ENCODE data around the gene ELOVL1. TPM values are rescaled to one million over a fixed set of nuclear protein-coding genes. Genes with fewer than 3 reads are reported as not detected.

ELOVL1 gene
- total RNA-seq, 2 experiments from 2014 or later, result 51.3 to 53.7 TPM

- no peak for ATAC-seq (ENCODE audit: low read depth)
- no peak overlapping the region for H3K27ac Mint-ChIP-seq
- POLR2A ChIA-PET, result no interaction called here
Observed at GRCh38 chr1:43392702-43393101, 24.9 kb upstream of the ELOVL1 start.

GRCh38 chr1:43389326-43390313, 21.8 kb upstream of the ELOVL1 start, which contains the start of the genes MED8 and SZT2:
MED8 (minus strand) TSS chr1:43389800; CDS start chr1:43389764, 36 bp downstream.
SZT2 (plus strand) TSS chr1:43389899; CDS start chr1:43389969, 70 bp downstream.
- peak within 1 kb of the TSS; percentile 95 for H3K4me3 Mint-ChIP-seq
- peak; percentile 91 for ATAC-seq (ENCODE audit: low read depth)
- POLR2A ChIA-PET, result interaction anchor here (0.5 to 3.6 kb wide), 10 partner anchors 12 to 256 kb away, joined by 3 to 47 read pairs (median 3); partner anchors contain the start of genes CDC20, ELOVL1 and HYI
- DNase-seq, result peak; percentile 87
- peaks cover 23% of the 10 kb centered on the region for H3K4me1 Mint-ChIP-seq
- H3K36me3 Mint-ChIP-seq, result peaks cover 7% of the 10 kb centered on the region
- no peaks in the 10 kb centered on the region for H3K9me3 Mint-ChIP-seq
- no peaks in the 10 kb centered on the region for H3K27me3 Mint-ChIP-seq
- H3K27ac Mint-ChIP-seq, result peak within 1 kb of the TSS; percentile 91

More at GRCh38 chr1:43392702-43393101, 24.9 kb upstream of the ELOVL1 start:
- H3K9me3 Mint-ChIP-seq, result no peaks in the 10 kb centered on the region
- H3K4me1 Mint-ChIP-seq, result peaks cover 21% of the 10 kb centered on the region
- DNase-seq, result no peak
- peaks cover 8% of the 10 kb centered on the region for H3K36me3 Mint-ChIP-seq
- no peak overlapping the region for H3K4me3 Mint-ChIP-seq
- no peaks in the 10 kb centered on the region for H3K27me3 Mint-ChIP-seq

- Mint-ChIP-seq H3K36me3 (peaks cover 7% of the 10 kb centered on the region), H3K4me1 (peaks cover 23% of the 10 kb centered on the region), H3K4me3 (peak overlapping the region; percentile 95), H3K27ac (peak overlapping the region; percentile 91), H3K27me3 (no peaks in the 10 kb centered on the region), H3K9me3 (no peaks in the 10 kb centered on the region)
- DNase-seq (no peak), ATAC-seq (ENCODE audit: low read depth) (no peak)
- POLR2A ChIA-PET, result interaction anchor here (0.6 to 3.6 kb wide), 3 partner anchors 20 to 257 kb away, joined by 3 to 47 read pairs (median 5); partner anchors contain the start of genes CDC20 and ELOVL1
Observed at GRCh38 chr1:43388613-43389012, 20.8 kb upstream of the ELOVL1 start.

GRCh38 chr1:43387976-43388599, 20.3 kb upstream of the ELOVL1 start:
- Mint-ChIP-seq H3K36me3 (peaks cover 9% of the 10 kb centered on the region), H3K4me1 (peaks cover 23% of the 10 kb centered on the region), H3K9me3 (no peaks in the 10 kb centered on the region), H3K27me3 (no peaks in the 10 kb centered on the region), H3K27ac (peak overlapping the region; percentile 91), H3K4me3 (peak overlapping the region; percentile 95)
- POLR2A ChIA-PET, result interaction anchor here (0.8 to 3.6 kb wide), 3 partner anchors 10 to 30 kb away, joined by 3 to 47 read pairs (median 5); partner anchors contain the start of genes CDC20 and ELOVL1
- ATAC-seq (ENCODE audit: low read depth), result no peak
- DNase-seq, result no peak

- no peaks in the 10 kb centered on the region for H3K9me3 Mint-ChIP-seq
- H3K4me3 Mint-ChIP-seq, result no peak overlapping the region
- DNase-seq (no peak), ATAC-seq (ENCODE audit: low read depth) (no peak)
- H3K27ac Mint-ChIP-seq, result no peak overlapping the region
- H3K27me3 Mint-ChIP-seq, result no peaks in the 10 kb centered on the region
- peaks cover 17% of the 10 kb centered on the region for H3K36me3 Mint-ChIP-seq
- POLR2A ChIA-PET, result no interaction called here
- peaks cover 24% of the 10 kb centered on the region for H3K4me1 Mint-ChIP-seq
Observed at GRCh38 chr1:43386676-43387075, 18.9 kb upstream of the ELOVL1 start.

- Mint-ChIP-seq H3K36me3 (peaks cover 29% of the 10 kb centered on the region), H3K4me3 (no peak overlapping the region), H3K9me3 (no peaks in the 10 kb centered on the region), H3K27me3 (no peaks in the 10 kb centered on the region), H3K27ac (no peak overlapping the region), H3K4me1 (peaks cover 16% of the 10 kb centered on the region)
- no peak for DNase-seq
- POLR2A ChIA-PET, result no interaction called here
- ATAC-seq (ENCODE audit: low read depth), result no peak
Observed at GRCh38 chr1:43383449-43383848, 15.6 kb upstream of the ELOVL1 start.

GRCh38 chr1:43382027-43382779, 14.4 kb upstream of the ELOVL1 start:
- DNase-seq, result no peak
- ATAC-seq (ENCODE audit: low read depth), result no peak
- H3K27ac Mint-ChIP-seq, result no peak overlapping the region
- H3K27me3 Mint-ChIP-seq, result no peaks in the 10 kb centered on the region
- H3K36me3 Mint-ChIP-seq, result peaks cover 29% of the 10 kb centered on the region
- POLR2A ChIA-PET, result interaction anchor here (0.6 to 1.5 kb wide), 3 partner anchors 9 to 17 kb away, joined by 3 to 5 read pairs (median 4); partner anchors contain the start of gene ELOVL1
- H3K9me3 Mint-ChIP-seq, result no peaks in the 10 kb centered on the region
- H3K4me3 Mint-ChIP-seq, result no peak overlapping the region
- H3K4me1 Mint-ChIP-seq, result peaks cover 12% of the 10 kb centered on the region

- ATAC-seq (ENCODE audit: low read depth) (no peak), DNase-seq (no peak)
- no peak overlapping the region for H3K4me3 Mint-ChIP-seq
- no peak overlapping the region for H3K27ac Mint-ChIP-seq
- H3K9me3 Mint-ChIP-seq, result no peaks in the 10 kb centered on the region
- no peaks in the 10 kb centered on the region for H3K27me3 Mint-ChIP-seq
- POLR2A ChIA-PET, result interaction anchor here (0.6 to 1.5 kb wide), 3 partner anchors 8 to 17 kb away, joined by 3 to 5 read pairs (median 4); partner anchors contain the start of gene ELOVL1
- H3K36me3 Mint-ChIP-seq, result peaks cover 29% of the 10 kb centered on the region
- H3K4me1 Mint-ChIP-seq, result peaks cover 12% of the 10 kb centered on the region
Observed at GRCh38 chr1:43381612-43382011, 13.8 kb upstream of the ELOVL1 start.

GRCh38 chr1:43379476-43379875, 11.7 kb upstream of the ELOVL1 start:
- ATAC-seq (ENCODE audit: low read depth) (no peak), DNase-seq (no peak)
- H3K27me3 Mint-ChIP-seq, result no peaks in the 10 kb centered on the region
- H3K4me1 Mint-ChIP-seq, result peaks cover 12% of the 10 kb centered on the region
- no peak overlapping the region for H3K27ac Mint-ChIP-seq
- no peak overlapping the region for H3K4me3 Mint-ChIP-seq
- H3K9me3 Mint-ChIP-seq, result no peaks in the 10 kb centered on the region
- H3K36me3 Mint-ChIP-seq, result peaks cover 26% of the 10 kb centered on the region
- POLR2A ChIA-PET, result no interaction called here

GRCh38 chr1:43377831-43378230, 10.0 kb upstream of the ELOVL1 start:
- DNase-seq, result no peak
- no peak overlapping the region for H3K4me3 Mint-ChIP-seq
- H3K36me3 Mint-ChIP-seq, result peaks cover 22% of the 10 kb centered on the region
- peaks cover 9% of the 10 kb centered on the region for H3K4me1 Mint-ChIP-seq
- no peak overlapping the region for H3K27ac Mint-ChIP-seq
- no peak for ATAC-seq (ENCODE audit: low read depth)
- H3K27me3 Mint-ChIP-seq, result no peaks in the 10 kb centered on the region
- POLR2A ChIA-PET, result interaction anchor here (0.5 to 1.5 kb wide), 4 partner anchors 10 to 128 kb away, joined by 3 read pairs; partner anchors contain the start of genes MED8 and SZT2
- H3K9me3 Mint-ChIP-seq, result no peaks in the 10 kb centered on the region

- peaks cover 9% of the 10 kb centered on the region for H3K4me1 Mint-ChIP-seq
- H3K9me3 Mint-ChIP-seq, result no peaks in the 10 kb centered on the region
- POLR2A ChIA-PET, result interaction anchor here (0.6 to 1.5 kb wide), 3 partner anchors 8 to 13 kb away, joined by 3 to 5 read pairs (median 4); partner anchors contain the start of genes ELOVL1, MED8 and SZT2
- DNase-seq (no peak), ATAC-seq (ENCODE audit: low read depth) (no peak)
- H3K4me3 Mint-ChIP-seq, result no peak overlapping the region
- H3K27ac Mint-ChIP-seq, result no peak overlapping the region
- peaks cover 16% of the 10 kb centered on the region for H3K36me3 Mint-ChIP-seq
- no peaks in the 10 kb centered on the region for H3K27me3 Mint-ChIP-seq
Observed at GRCh38 chr1:43376723-43377235, 9.0 kb upstream of the ELOVL1 start.

Measured in activated naive CD8-positive, alpha-beta T cell treated with anti-CD3 and anti-CD28 coated beads, Interleukin-2, amount 10 ng/mL, durations not matched to agents 7 days and 5 days (primary cell).